WERI-Rb-1 (cell line): Measurements from ENCODE around the gene AP5Z1.

Source experiments
- DNase-seq: peaks from one replicate; pipeline ENCODE4 v3.0.0-alpha.2; 2020
- H3K27ac ChIP-seq: fragments of 250-450 bp; sonication (Bioruptor Pico); 2 replicates; pipeline ENCODE4 v1.5.1; 2020; ENCODE audit warnings: mild to moderate bottlenecking, moderate library complexity
- H3K27me3 ChIP-seq: fragments of 250-450 bp; sonication (Bioruptor Pico); 2 replicates; pipeline ENCODE4 v1.5.1; 2021; ENCODE audit warnings: mild to moderate bottlenecking, low read depth, moderate library complexity; ENCODE audit not compliant: insufficient read depth, severe bottlenecking
- H3K36me3 ChIP-seq: fragments of 250-450 bp; sonication (Bioruptor Pico); 2 replicates; pipeline ENCODE4 v1.5.1; 2020; ENCODE audit warnings: mild to moderate bottlenecking, moderate library complexity
- H3K4me3 ChIP-seq: 2 replicates; pipeline ENCODE4 v1.5.1; 2011; ENCODE audit warnings: low read depth, mild to moderate bottlenecking, control low read depth, low read length
- H3K9me3 ChIP-seq: fragments of 250-450 bp; sonication (Bioruptor Pico); 2 replicates; pipeline ENCODE4 v1.5.1; 2021; ENCODE audit warnings: mild to moderate bottlenecking, moderate library complexity; ENCODE audit not compliant: severe bottlenecking
- CTCF ChIP-seq: IDR thresholded peaks from 2 replicates; pipeline ENCODE4 v1.5.1; 2011; ENCODE audit warnings: low read depth, mild to moderate bottlenecking, control low read depth, inconsistent platforms, low read length

AP5Z1 gene

GRCh38 chr7:4772306-4772705 is 3.1 kb upstream of the AP5Z1 start:
- Histone ChIP-seq H3K9me3 (no peaks in the 10 kb centered on the region), H3K27ac (no peak overlapping the region), H3K36me3 (no peaks in the 10 kb centered on the region; the same call in 1 of the 2 replicates), H3K4me3 (no peak overlapping the region), H3K27me3 (no peaks in the 10 kb centered on the region)
- no peak for TF ChIP-seq CTCF
- no peak for DNase-seq

DNA sequence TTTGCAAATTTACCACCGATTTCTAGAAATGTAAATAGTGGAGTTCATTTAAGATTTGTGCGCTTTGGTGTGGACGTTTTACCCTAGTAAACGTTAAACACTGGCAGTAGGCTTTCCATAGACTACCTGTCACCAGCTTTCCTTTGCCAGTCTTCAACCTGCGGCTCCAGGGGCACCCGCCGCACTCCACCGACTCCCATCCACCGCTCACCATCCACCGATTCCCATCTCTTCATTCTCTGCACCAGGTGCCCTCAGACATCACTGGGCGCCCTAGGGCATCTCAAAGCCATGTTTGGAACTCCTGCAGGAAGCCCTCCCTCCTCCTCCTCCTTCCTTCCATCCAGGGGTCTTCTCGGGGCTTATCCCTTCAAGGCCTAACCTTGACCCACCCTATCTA is 1.4 kb upstream of the AP5Z1 start:
- no peaks in the 10 kb centered on the region; the same call in 1 of the 2 replicates for H3K36me3 ChIP-seq
- no peak overlapping the region for H3K4me3 ChIP-seq
- DNase-seq, result no peak
- H3K27ac ChIP-seq, result no peak overlapping the region
- no peaks in the 10 kb centered on the region for H3K27me3 ChIP-seq
- no peaks in the 10 kb centered on the region for H3K9me3 ChIP-seq
- TF ChIP-seq CTCF, result no peak

DNA sequence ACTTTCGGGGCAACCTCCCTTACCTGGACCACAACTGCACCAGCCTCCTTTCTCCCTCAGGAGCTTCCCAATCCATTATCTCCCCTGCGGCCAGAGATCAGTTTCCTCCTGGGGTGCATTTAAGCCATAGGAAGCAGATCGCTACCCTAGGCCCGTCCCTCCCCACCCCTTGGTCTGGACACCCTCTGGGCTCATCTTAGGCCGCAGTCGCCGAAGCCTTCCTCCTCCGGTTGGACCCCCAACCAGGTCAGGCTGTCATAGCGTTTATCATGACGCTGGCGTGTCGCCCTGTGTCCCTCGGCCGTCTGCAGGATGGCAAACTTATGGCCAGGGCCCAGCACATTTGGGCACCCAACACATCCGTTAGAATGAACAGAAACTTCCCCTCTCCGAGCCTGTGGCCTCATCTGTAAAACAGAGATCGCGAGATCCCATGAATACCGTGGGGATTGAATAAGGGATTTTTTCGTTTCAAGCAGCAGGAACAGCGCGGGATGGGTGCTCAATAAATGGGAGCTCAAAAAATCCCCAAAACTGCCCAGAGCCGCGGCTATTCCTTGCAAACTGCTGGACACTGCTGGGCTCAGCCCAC is 669 bp upstream of the AP5Z1 start:
- Histone ChIP-seq H3K36me3 (no peaks in the 10 kb centered on the region), H3K4me3 (peak overlapping the region; percentile 99), H3K27ac (peak overlapping the region; percentile 69), H3K9me3 (no peaks in the 10 kb centered on the region), H3K27me3 (no peaks in the 10 kb centered on the region)
- no peak for DNase-seq
- TF ChIP-seq CTCF, result no peak

DNA sequence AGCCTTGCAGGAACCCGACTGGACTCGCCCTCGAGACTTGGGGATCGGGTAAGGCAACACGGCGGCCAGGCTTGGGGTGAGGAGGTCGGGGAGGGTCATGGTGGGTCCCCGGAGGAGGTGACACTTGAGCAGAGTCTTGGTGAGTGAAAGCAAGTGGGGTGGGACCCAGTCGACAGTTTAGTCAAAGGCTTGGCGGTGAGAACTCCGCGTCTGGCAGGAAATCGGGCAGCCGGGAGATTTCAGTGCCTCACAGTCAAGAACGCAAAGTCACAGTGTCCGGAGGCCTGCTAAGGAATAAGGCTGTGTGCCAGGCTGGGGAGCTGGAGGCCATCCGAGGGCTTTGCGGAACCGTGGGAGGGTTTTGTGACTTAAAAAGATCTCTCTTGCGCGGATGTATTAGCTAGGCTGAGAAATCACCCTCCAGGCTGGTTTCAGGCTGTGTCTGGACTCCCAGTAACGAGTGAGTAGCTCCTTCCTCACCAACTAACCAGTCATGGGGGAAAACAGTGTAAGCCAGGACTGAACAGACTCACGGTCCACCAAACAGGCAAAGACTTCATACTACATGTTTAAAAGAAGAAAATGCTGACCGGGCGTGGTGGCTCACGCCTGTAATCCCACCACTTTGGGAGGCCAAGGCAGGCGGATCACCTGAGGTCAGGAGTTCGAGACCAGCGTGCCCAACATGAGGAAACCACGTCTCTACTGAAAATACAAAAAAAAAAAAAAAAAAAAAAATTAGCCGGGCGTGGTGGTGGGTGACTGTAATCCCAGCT is 613 bp downstream of the AP5Z1 start:
- Histone ChIP-seq H3K36me3 (peaks cover 2% of the 10 kb centered on the region), H3K9me3 (no peaks in the 10 kb centered on the region), H3K27me3 (no peaks in the 10 kb centered on the region), H3K4me3 (peak overlapping the region; percentile 99), H3K27ac (peak overlapping the region; percentile 69)
- DNase-seq, result no peak
- no peak for TF ChIP-seq CTCF

GRCh38 chr7:4779118-4779517 is 3.7 kb downstream of the AP5Z1 start:
- Histone ChIP-seq H3K27me3 (no peaks in the 10 kb centered on the region), H3K4me3 (no peak overlapping the region), H3K36me3 (peaks cover 16% of the 10 kb centered on the region), H3K9me3 (no peaks in the 10 kb centered on the region), H3K27ac (no peak overlapping the region)
- DNase-seq, result no peak
- TF ChIP-seq CTCF, result no peak
